GM23338 (cell line): ENCODE measurements around the gene ACAT1. TPM values are rescaled to one million over a fixed set of nuclear protein-coding genes. Genes with fewer than 3 reads are reported as not detected.

Experiments used
- ATAC-seq: fragments of 200-7000 bp; cut with Tn5 transposase; 3 replicates; pipeline ENCODE4 v1.9.1; 2020
- DNase-seq: peaks from one replicate; pipeline ENCODE4 v3.0.0-alpha.2; 2015; ENCODE audit warnings: low spot score
- H2AFZ ChIP-seq: fragments of 200-600 bp; sonication (generic); 2 replicates; pipeline ENCODE4 v1.8.0; 2016; ENCODE audit warnings: antibody characterized with exemption, mild to moderate bottlenecking, moderate library complexity
- H3F3A ChIP-seq: fragments of 200-600 bp; sonication (generic); replicated peaks from 2 replicates; pipeline ENCODE4 v1.8.0; 2017; ENCODE audit warnings: antibody characterized with exemption, mixed run types, low read depth
- H3K27ac ChIP-seq: fragments of 200-600 bp; sonication (generic); 2 replicates; pipeline ENCODE4 v1.6.1; 2016; ENCODE audit warnings: low read depth
- H3K27me3 ChIP-seq: fragments of 200-600 bp; sonication (generic); 2 replicates; pipeline ENCODE4 v1.8.0; 2016; ENCODE audit warnings: mild to moderate bottlenecking, mixed run types, moderate library complexity; ENCODE audit not compliant: insufficient read depth
- H3K36me3 ChIP-seq: fragments of 200-600 bp; sonication (generic); 2 replicates; pipeline ENCODE4 v1.8.0; 2016; ENCODE audit warnings: mild to moderate bottlenecking; ENCODE audit not compliant: insufficient read depth
- H3K4me1 ChIP-seq: fragments of 200-600 bp; sonication (generic); 2 replicates; pipeline ENCODE4 v1.8.0; 2016; ENCODE audit warnings: mild to moderate bottlenecking, moderate library complexity; ENCODE audit not compliant: insufficient read depth
- H3K4me2 ChIP-seq: fragments of 200-600 bp; sonication (generic); 2 replicates; pipeline ENCODE4 v1.7.1; 2017; ENCODE audit warnings: mixed run types
- H3K4me3 ChIP-seq: fragments of 200-600 bp; sonication (generic); 2 replicates; pipeline ENCODE4 v1.6.1; 2016; ENCODE audit warnings: mixed run types
- H3K79me2 ChIP-seq: fragments of 200-600 bp; sonication (generic); replicated peaks from 2 replicates; pipeline ENCODE4 v1.8.0; 2017; ENCODE audit warnings: mild to moderate bottlenecking; ENCODE audit not compliant: insufficient read depth
- H3K9me2 ChIP-seq: fragments of 200-600 bp; sonication (generic); 2 replicates; pipeline ENCODE4 v1.8.0; 2017; ENCODE audit not compliant: insufficient read depth
- H4K20me1 ChIP-seq: fragments of 200-600 bp; sonication (generic); replicated peaks from 2 replicates; pipeline ENCODE4 v1.8.0; 2017; ENCODE audit warnings: mild to moderate bottlenecking; ENCODE audit not compliant: insufficient read depth
- H3K27ac Mint-ChIP-seq: 2 replicates; pipeline ENCODE4 v1.8.0; 2020; ENCODE audit warnings: inconsistent platforms, mild to moderate bottlenecking, moderate library complexity, mixed read lengths
- H3K27me3 Mint-ChIP-seq: 3 replicates; pipeline ENCODE4 v1.8.0; 2022; ENCODE audit warnings: low read depth, mild to moderate bottlenecking, moderate library complexity, mixed read lengths, inconsistent platforms; ENCODE audit not compliant: insufficient read depth, poor library complexity
- H3K36me3 Mint-ChIP-seq: 3 replicates; pipeline ENCODE4 v1.8.0; 2021; ENCODE audit warnings: low read depth, mild to moderate bottlenecking, inconsistent platforms, moderate library complexity, mixed read lengths
- H3K4me1 Mint-ChIP-seq: 3 replicates; pipeline ENCODE4 v1.8.0; 2020; ENCODE audit warnings: mild to moderate bottlenecking, inconsistent platforms, mixed read lengths
- H3K4me3 Mint-ChIP-seq: 3 replicates; pipeline ENCODE4 v1.8.0; 2021; ENCODE audit warnings: moderate library complexity, mild to moderate bottlenecking, inconsistent platforms, mixed read lengths
- H3K9me3 Mint-ChIP-seq: 3 replicates; pipeline ENCODE4 v1.8.0; 2020; ENCODE audit warnings: moderate library complexity, mild to moderate bottlenecking, inconsistent platforms, mixed read lengths
- CREB1 ChIP-seq: fragments of 250-450 bp; sonication (Bioruptor Pico); IDR thresholded peaks from 2 replicates; pipeline ENCODE4 v1.5.0; 2020; ENCODE audit warnings: low read depth, mild to moderate bottlenecking, moderate library complexity
- CTCF ChIP-seq, 2 experiments: fragments of 200-600 bp in 1 of 2; sonication (generic) in 1 of 2; conservative IDR thresholded peaks; 2 replicates each; pipeline versions ENCODE4 v1.5.1 to v1.6.1; 2016 to 2017; ENCODE audit warnings: antibody characterized with exemption in 2 of 2, low read depth in 2 of 2, mild to moderate bottlenecking in 2 of 2, moderate library complexity in 1 of 2
- ETS1 ChIP-seq: IDR thresholded peaks from 2 replicates; pipeline ENCODE4 v1.6.1; 2016; ENCODE audit warnings: antibody characterized with exemption
- EZH2 ChIP-seq: fragments of 200-600 bp; sonication (generic); IDR thresholded peaks from one replicate; pipeline ENCODE4 v1.8.0; 2017; ENCODE audit warnings: antibody characterized with exemption, mild to moderate bottlenecking, low read depth; ENCODE audit not compliant: unreplicated experiment
- EZH2phosphoT487 ChIP-seq: fragments of 200-600 bp; sonication (generic); IDR thresholded peaks from one replicate; pipeline ENCODE4 v1.8.1; 2018; ENCODE audit warnings: antibody characterized with exemption; ENCODE audit not compliant: unreplicated experiment
- JUNB ChIP-seq: IDR thresholded peaks from one replicate; pipeline ENCODE4 v1.6.1; 2016; ENCODE audit warnings: antibody characterized with exemption; ENCODE audit not compliant: unreplicated experiment
- NANOG ChIP-seq: IDR thresholded peaks from 2 replicates; pipeline ENCODE4 v1.6.1; 2016; ENCODE audit warnings: antibody characterized with exemption, borderline replicate concordance
- POLR2AphosphoS5 ChIP-seq: IDR thresholded peaks from 2 replicates; pipeline ENCODE4 v1.6.1; 2016; ENCODE audit warnings: antibody characterized with exemption, low read depth
- REST ChIP-seq: IDR thresholded peaks from one replicate; pipeline ENCODE4 v1.6.1; 2018; ENCODE audit warnings: antibody characterized with exemption; ENCODE audit not compliant: unreplicated experiment
- STAT1 ChIP-seq: IDR thresholded peaks from one replicate; pipeline ENCODE4 v1.6.1; 2016; ENCODE audit warnings: antibody characterized with exemption; ENCODE audit not compliant: unreplicated experiment
- ZNF114 ChIP-seq: fragments of 250-450 bp; sonication (Bioruptor Pico); IDR thresholded peaks from 2 replicates; pipeline ENCODE4 v1.5.0; 2020; ENCODE audit warnings: mild to moderate bottlenecking, moderate library complexity
- ZNF331 ChIP-seq: fragments of 250-450 bp; sonication (Bioruptor Pico); IDR thresholded peaks from 2 replicates; pipeline ENCODE4 v1.5.0; 2020; ENCODE audit warnings: low read depth, mild to moderate bottlenecking, moderate library complexity
- polyA plus RNA-seq: library from polyadenylated mRNA; unstranded; fragments of >200 nt; fragmentation: Nextera tagmentation; extraction: Ambion mirVana; gene quantifications from 2 replicates; pipeline ENCODE4 v1.2.1, GENCODE V29; 2016
- total RNA-seq: library from RNA; depleted of rRNA; stranded (reverse); fragments of >200 nt; shearing (Covaris generic); gene quantifications from 2 replicates; pipeline ENCODE4 v1.2.3, GENCODE V29; 2014
- TF ChIP-seq, protein P1 (sequence below): fragments of 250-450 bp; sonication (Bioruptor Pico); IDR thresholded peaks from 2 replicates; pipeline ENCODE4 v1.5.0; 2020; ENCODE audit warnings: mild to moderate bottlenecking, moderate library complexity

ACAT1 gene
- total and polyA plus RNA-seq, 2 experiments from 2014 or later = 43.9 to 53.6 TPM

DNA sequence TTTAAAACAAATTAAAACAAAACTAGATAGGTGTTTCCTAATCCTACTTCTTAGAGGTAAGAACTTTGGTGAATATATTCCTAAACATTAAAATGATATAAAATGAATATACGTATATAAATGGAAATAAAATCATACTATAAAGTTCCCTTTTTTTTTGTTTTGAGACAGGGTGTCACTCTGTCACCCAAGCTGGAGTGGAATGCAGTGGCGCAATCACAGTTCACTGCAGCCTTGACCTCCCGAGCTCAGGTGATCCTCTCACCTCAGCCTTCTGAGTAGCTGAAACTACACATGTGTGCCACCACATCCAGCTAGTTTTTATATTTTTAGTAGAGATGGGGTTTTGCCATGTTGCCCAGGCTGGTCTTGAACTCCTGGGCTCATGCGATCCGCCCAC lies 56.2 kb downstream of the ACAT1 start:
- Mint-ChIP-seq H3K36me3 (peaks cover 63% of the 10 kb centered on the region), H3K4me1 (no peaks in the 10 kb centered on the region), H3K27me3 (peaks cover 3% of the 10 kb centered on the region), H3K4me3 (no peak overlapping the region), H3K9me3 (no peaks in the 10 kb centered on the region), H3K27ac (no peak overlapping the region)
- Histone ChIP-seq H3K27me3 (no peaks in the 10 kb centered on the region), H3K4me2 (no peak overlapping the region), H3K27ac (no peak overlapping the region), H4K20me1 (peaks cover 3% of the 10 kb centered on the region; the same call in 1 of the 2 replicates), H3K4me1 (no peaks in the 10 kb centered on the region), H3F3A (0 out of 2 replicates have a peak, but pooled peaks cover 4% of the 10 kb centered on the region), H3K9me2 (no peaks in the 10 kb centered on the region), H2AFZ (no peak overlapping the region), H3K79me2 (no peaks in the 10 kb centered on the region), H3K36me3 (peaks cover 15% of the 10 kb centered on the region), H3K4me3 (no peak overlapping the region)
- no peak for DNase-seq
- no peak for ATAC-seq
- TF ChIP-seq POLR2AphosphoS5 (no peak), NANOG (no peak), CTCF (conservative IDR thresholded peaks at IDR 0.05; ENCODE audit: low read depth in 2 of 2) (no peak), EZH2phosphoT487 (no peak), STAT1 (no peak), ETS1 (no peak), JUNB (no peak), CREB1 (CRISPR knock-in tag) (no peak), ZNF114 (CRISPR knock-in tag) (no peak), ZNF331 (CRISPR knock-in tag) (no peak), EZH2 (no peak), REST (no peak)
- TF ChIP-seq, protein P1, sequence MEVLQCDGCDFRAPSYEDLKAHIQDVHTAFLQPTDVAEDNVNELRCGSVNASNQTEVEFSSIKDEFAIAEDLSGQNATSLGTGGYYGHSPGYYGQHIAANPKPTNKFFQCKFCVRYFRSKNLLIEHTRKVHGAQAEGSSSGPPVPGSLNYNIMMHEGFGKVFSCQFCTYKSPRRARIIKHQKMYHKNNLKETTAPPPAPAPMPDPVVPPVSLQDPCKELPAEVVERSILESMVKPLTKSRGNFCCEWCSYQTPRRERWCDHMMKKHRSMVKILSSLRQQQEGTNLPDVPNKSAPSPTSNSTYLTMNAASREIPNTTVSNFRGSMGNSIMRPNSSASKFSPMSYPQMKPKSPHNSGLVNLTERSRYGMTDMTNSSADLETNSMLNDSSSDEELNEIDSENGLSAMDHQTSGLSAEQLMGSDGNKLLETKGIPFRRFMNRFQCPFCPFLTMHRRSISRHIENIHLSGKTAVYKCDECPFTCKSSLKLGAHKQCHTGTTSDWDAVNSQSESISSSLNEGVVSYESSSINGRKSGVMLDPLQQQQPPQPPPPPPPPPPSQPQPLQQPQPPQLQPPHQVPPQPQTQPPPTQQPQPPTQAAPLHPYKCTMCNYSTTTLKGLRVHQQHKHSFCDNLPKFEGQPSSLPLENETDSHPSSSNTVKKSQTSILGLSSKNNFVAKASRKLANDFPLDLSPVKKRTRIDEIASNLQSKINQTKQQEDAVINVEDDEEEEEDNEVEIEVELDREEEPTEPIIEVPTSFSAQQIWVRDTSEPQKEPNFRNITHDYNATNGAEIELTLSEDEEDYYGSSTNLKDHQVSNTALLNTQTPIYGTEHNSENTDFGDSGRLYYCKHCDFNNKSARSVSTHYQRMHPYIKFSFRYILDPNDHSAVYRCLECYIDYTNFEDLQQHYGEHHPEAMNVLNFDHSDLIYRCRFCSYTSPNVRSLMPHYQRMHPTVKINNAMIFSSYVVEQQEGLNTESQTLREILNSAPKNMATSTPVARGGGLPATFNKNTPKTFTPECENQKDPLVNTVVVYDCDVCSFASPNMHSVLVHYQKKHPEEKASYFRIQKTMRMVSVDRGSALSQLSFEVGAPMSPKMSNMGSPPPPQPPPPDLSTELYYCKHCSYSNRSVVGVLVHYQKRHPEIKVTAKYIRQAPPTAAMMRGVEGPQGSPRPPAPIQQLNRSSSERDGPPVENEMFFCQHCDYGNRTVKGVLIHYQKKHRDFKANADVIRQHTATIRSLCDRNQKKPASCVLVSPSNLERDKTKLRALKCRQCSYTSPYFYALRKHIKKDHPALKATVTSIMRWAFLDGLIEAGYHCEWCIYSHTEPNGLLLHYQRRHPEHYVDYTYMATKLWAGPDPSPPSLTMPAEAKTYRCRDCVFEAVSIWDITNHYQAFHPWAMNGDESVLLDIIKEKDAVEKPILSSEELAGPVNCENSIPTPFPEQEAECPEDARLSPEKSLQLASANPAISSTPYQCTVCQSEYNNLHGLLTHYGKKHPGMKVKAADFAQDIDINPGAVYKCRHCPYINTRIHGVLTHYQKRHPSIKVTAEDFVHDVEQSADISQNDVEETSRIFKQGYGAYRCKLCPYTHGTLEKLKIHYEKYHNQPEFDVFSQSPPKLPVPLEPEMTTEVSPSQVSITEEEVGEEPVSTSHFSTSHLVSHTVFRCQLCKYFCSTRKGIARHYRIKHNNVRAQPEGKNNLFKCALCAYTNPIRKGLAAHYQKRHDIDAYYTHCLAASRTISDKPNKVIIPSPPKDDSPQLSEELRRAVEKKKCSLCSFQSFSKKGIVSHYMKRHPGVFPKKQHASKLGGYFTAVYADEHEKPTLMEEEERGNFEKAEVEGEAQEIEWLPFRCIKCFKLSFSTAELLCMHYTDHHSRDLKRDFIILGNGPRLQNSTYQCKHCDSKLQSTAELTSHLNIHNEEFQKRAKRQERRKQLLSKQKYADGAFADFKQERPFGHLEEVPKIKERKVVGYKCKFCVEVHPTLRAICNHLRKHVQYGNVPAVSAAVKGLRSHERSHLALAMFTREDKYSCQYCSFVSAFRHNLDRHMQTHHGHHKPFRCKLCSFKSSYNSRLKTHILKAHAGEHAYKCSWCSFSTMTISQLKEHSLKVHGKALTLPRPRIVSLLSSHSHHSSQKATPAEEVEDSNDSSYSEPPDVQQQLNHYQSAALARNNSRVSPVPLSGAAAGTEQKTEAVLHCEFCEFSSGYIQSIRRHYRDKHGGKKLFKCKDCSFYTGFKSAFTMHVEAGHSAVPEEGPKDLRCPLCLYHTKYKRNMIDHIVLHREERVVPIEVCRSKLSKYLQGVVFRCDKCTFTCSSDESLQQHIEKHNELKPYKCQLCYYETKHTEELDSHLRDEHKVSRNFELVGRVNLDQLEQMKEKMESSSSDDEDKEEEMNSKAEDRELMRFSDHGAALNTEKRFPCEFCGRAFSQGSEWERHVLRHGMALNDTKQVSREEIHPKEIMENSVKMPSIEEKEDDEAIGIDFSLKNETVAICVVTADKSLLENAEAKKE (CRISPR knock-in tag) = no peak
